HFF-Myc (cell line): Measurements from ENCODE around the gene CSNK1G1.

Experiments
- DNase-seq: peaks from one replicate; pipeline ENCODE4 v3.0.0-alpha.2; 2011; ENCODE audit warnings: low read depth; ENCODE audit errors: extremely low read depth
- H3K4me3 ChIP-seq: replicated peaks from 2 replicates; pipeline ENCODE4 v1.5.1; 2011; ENCODE audit warnings: low read depth, mild to moderate bottlenecking, control low read depth, low read length
- CTCF ChIP-seq: IDR thresholded peaks from 2 replicates; pipeline ENCODE4 v1.5.1; 2012; ENCODE audit warnings: mild to moderate bottlenecking, low read depth, low read length, control low read depth; ENCODE audit errors: missing control alignments

The CSNK1G1 gene

GRCh38 chr15:64182859-64183370 lies 173.1 kb downstream of the CSNK1G1 start:
- no peak for DNase-seq
- TF ChIP-seq CTCF, result no peak
- H3K4me3 ChIP-seq, result no peak overlapping the region

- H3K4me3 ChIP-seq, result no peak overlapping the region
- TF ChIP-seq CTCF, result no peak
- DNase-seq, result no peak
Measured at GRCh38 chr15:64180235-64180824, 175.6 kb downstream of the CSNK1G1 start.

- DNase-seq, result no peak
- H3K4me3 ChIP-seq, result no peak overlapping the region
- no peak for TF ChIP-seq CTCF
Measured at GRCh38 chr15:64166102-64166890, 189.7 kb downstream of the CSNK1G1 start.

- DNase-seq, result no peak
- no peak overlapping the region for H3K4me3 ChIP-seq
- TF ChIP-seq CTCF, result no peak
Measured at GRCh38 chr15:64164436-64164835, 191.5 kb downstream of the CSNK1G1 start.

GRCh38 chr15:64163659-64164362 lies 192.2 kb downstream of the CSNK1G1 start:
- no peak for DNase-seq
- H3K4me3 ChIP-seq, result peak overlapping the region; percentile 39
- no peak for TF ChIP-seq CTCF

GRCh38 chr15:64162869-64163658 lies 192.9 kb downstream of the CSNK1G1 start, which contains the start of gene PPIB:
Gene PPIB, minus strand, starts transcription at chr15:64163022. Its CDS starts 36 bp downstream, at chr15:64162986.
- DNase-seq, result peak; percentile 90
- peak; percentile 22 for TF ChIP-seq CTCF
- peak within 1 kb of the TSS; percentile 73 for H3K4me3 ChIP-seq
